HepG2 (cell line): ENCODE data around the gene IQCK. TPM values are rescaled to one million over a fixed set of nuclear protein-coding genes. Genes with fewer than 3 reads are reported as not detected.

Source experiments
- ATAC-seq: fragments of 200-7000 bp; cut with Tn5 transposase; 3 replicates; pipeline ENCODE4 v1.9.1; 2020; ENCODE audit warnings: mild to moderate bottlenecking, moderate library complexity
- BruUV-seq: library from RNA; stranded (reverse); fragments of 400-500 nt; replicated peaks from 2 replicates; lab custom pipeline; 2021; lab: Mats Ljungman, UMichigan
- CTCF ChIA-PET: fragments of 300-600 bp; formaldehyde crosslinking; extraction: SDS; loops from one replicate; lab custom pipeline; 2021; ENCODE audit warnings: low total read pairs, inconsistent platforms, low intra/inter-chr PET ratio; lab: Yijun Ruan, JAX
- POLR2A ChIA-PET: fragments of 350-600 bp; sonication (Branson Sonifier 250); formaldehyde crosslinking; loops from one replicate; lab custom pipeline; 2020; ENCODE audit warnings: antibody characterized with exemption, inconsistent platforms; lab: Yijun Ruan, JAX
- DNase-seq: peaks from one replicate; pipeline ENCODE4 v3.0.0-alpha.2; 2015; ENCODE audit warnings: low spot score
- FAIRE-seq: peaks from 3 replicates; lab custom pipeline; 2011; peaks lifted over from hg19 to GRCh38; lab: Jason Lieb, UNC
- H2AFZ ChIP-seq: one replicate; pipeline ENCODE4 v1.6.1; 2011; ENCODE audit warnings: low read length, inconsistent platforms
- H3K27ac ChIP-seq: fragments of 300-600 bp; 3 replicates; pipeline ENCODE4 v1.8.0; 2011; ENCODE audit warnings: mixed run types, mild to moderate bottlenecking, mixed read lengths, low read length, inconsistent platforms; ENCODE audit not compliant: insufficient read depth; ENCODE audit errors: extremely low read length
- H3K27me3 ChIP-seq, 2 experiments: fragments of 200-600 bp in 1 of 2; 2 replicates in 1 of 2; 3 replicates in 1 of 2; pipeline versions ENCODE4 v1.6.0 to v1.8.0; 2011; ENCODE audit warnings: low read length in 2 of 2, mild to moderate bottlenecking in 2 of 2, moderate library complexity in 2 of 2, inconsistent platforms in 1 of 2; ENCODE audit not compliant: insufficient read depth in 2 of 2, control insufficient read depth in 1 of 2
- H3K36me3 ChIP-seq, 2 experiments: fragments of 200-600 bp in 1 of 2; replicated peaks in 1 of 2; 2 replicates in 1 of 2; 3 replicates in 1 of 2; pipeline versions ENCODE4 v1.5.1 to v1.8.0; 2011; ENCODE audit warnings: low read length in 2 of 2, inconsistent platforms in 1 of 2; ENCODE audit not compliant: insufficient read depth in 2 of 2, control insufficient read depth in 1 of 2
- H3K4me1 ChIP-seq: 2 replicates; pipeline ENCODE4 v1.5.1; 2012; ENCODE audit warnings: low read length, inconsistent platforms; ENCODE audit not compliant: insufficient read depth
- H3K4me2 ChIP-seq: 2 replicates; pipeline ENCODE4 v1.6.0; 2011; ENCODE audit warnings: low read depth, low read length, inconsistent platforms
- H3K4me3 ChIP-seq, 3 experiments: fragments of 200-600 bp in 1 of 3; sonication (generic), shearing (Covaris generic) in 1 of 3; replicated peaks in 1 of 3; 2 replicates each; pipeline ENCODE4 v1.5.1; 2011 to 2016; ENCODE audit warnings: low read length in 3 of 3, inconsistent platforms in 2 of 3, low read depth in 2 of 3, mild to moderate bottlenecking in 2 of 3, control low read depth in 1 of 3, mixed read lengths in 1 of 3; ENCODE audit not compliant: insufficient read depth in 1 of 3
- H3K79me2 ChIP-seq: one replicate; pipeline ENCODE4 v1.6.1; 2011; ENCODE audit warnings: low read length, inconsistent platforms; ENCODE audit not compliant: insufficient read depth
- H3K9ac ChIP-seq: 2 replicates; pipeline ENCODE4 v1.6.0; 2011; ENCODE audit warnings: mild to moderate bottlenecking, low read depth, low read length, inconsistent platforms; ENCODE audit not compliant: insufficient read depth
- H3K9me3 ChIP-seq: 2 replicates; pipeline ENCODE4 v1.5.1; 2012; ENCODE audit warnings: mild to moderate bottlenecking, low read length
- H4K20me1 ChIP-seq: 2 replicates; pipeline ENCODE4 v1.6.0; 2011; ENCODE audit warnings: inconsistent platforms, mild to moderate bottlenecking, low read length, moderate library complexity; ENCODE audit not compliant: insufficient read depth
- AGO1 ChIP-seq: fragments of 200-400 bp; formaldehyde crosslinking; IDR thresholded peaks from 2 replicates; pipeline ENCODE4 v1.6.1; 2017; ENCODE audit warnings: mild to moderate bottlenecking, low read depth, low read length, moderate library complexity; ENCODE audit not compliant: poor library complexity, severe bottlenecking
- JUNB ChIP-seq: sonication (generic); formaldehyde crosslinking; IDR thresholded peaks from 2 replicates; pipeline ENCODE4 v1.8.0; 2022; ENCODE audit warnings: missing genetic modification reagents, mild to moderate bottlenecking, borderline replicate concordance
- KDM5A ChIP-seq: fragments of 200-600 bp; sonication (generic); IDR thresholded peaks from 2 replicates; pipeline ENCODE4 v1.7.0; 2018; ENCODE audit warnings: antibody characterized with exemption, mild to moderate bottlenecking, low read length, borderline replicate concordance
- KMT2B ChIP-seq: IDR thresholded peaks from 2 replicates; pipeline ENCODE4 v1.6.1; 2016; ENCODE audit warnings: missing genetic modification reagents, missing compliant biosample characterization
- POLR2AphosphoS5 ChIP-seq: IDR thresholded peaks from 2 replicates; pipeline ENCODE4 v1.6.1; 2012; ENCODE audit warnings: low read depth, low read length
- POLR2G ChIP-seq: fragments of 200-400 bp; formaldehyde crosslinking; IDR thresholded peaks from 2 replicates; pipeline ENCODE4 v1.6.1; 2018; ENCODE audit warnings: mild to moderate bottlenecking, low read depth, low read length, moderate library complexity
- SIN3A ChIP-seq: IDR thresholded peaks from 2 replicates; pipeline ENCODE4 v1.6.1; 2011; ENCODE audit warnings: low read depth, mild to moderate bottlenecking, control low read depth, low read length, borderline replicate concordance
- ZNF674 ChIP-seq: sonication (generic); formaldehyde crosslinking; IDR thresholded peaks from 2 replicates; pipeline ENCODE4 v1.5.0; 2020; ENCODE audit warnings: low read depth, mild to moderate bottlenecking, missing genetic modification reagents
- ZNF747 ChIP-seq: sonication (generic); formaldehyde crosslinking; IDR thresholded peaks from 2 replicates; pipeline ENCODE4 v1.8.1; 2023; ENCODE audit warnings: missing genetic modification reagents, mild to moderate bottlenecking, borderline replicate concordance
- WGBS: methylation state at CpG from one replicate; pipeline ENCODE4 v1.1.6; 2017; ENCODE audit warnings: low lambda C conversion rate; 5-methylcytosine and 5-hydroxymethylcytosine counted together
- in situ Hi-C: cut with HindIII; loops from 2 replicates; pipeline ENCODE4 v1.10.0; 2017; ENCODE audit warnings: low pct_unique_long_range_greater_than_20kb; ENCODE audit not compliant: extremely low pct_ligation_motif_present
- intact Hi-C: fragments of 100-400 bp; cut with micrococcal nuclease; formaldehyde crosslinking; loops from one replicate; pipeline ENCODE4 v1.10.0; 2022; ENCODE audit not compliant: unreplicated experiment
- polyA plus RNA-seq, 8 experiments: library from polyadenylated mRNA; depleted of rRNA in 3 of 8; stranded (reverse) in 7 of 8; unstranded in 1 of 8; fragments of >200 nt; fragmentation: Illumina TruSeq in 4 of 8; extraction: Trizol in 4 of 8; gene quantifications; 2 replicates each; pipeline versions ENCODE4 v1.2.1 to v1.2.3, GENCODE V29; 2011 to 2016; ENCODE audit warnings: low read depth in 4 of 8, missing spikeins in 1 of 8, mixed read lengths in 1 of 8; ENCODE audit not compliant: insufficient read depth in 1 of 8
- total RNA-seq, 5 experiments: library from RNA; depleted of rRNA; stranded (reverse); fragments of >200 nt; fragmentation: Illumina TruSeq; extraction: Trizol; gene quantifications; 2 replicates each; pipeline ENCODE4 v1.2.3, GENCODE V29; 2016; ENCODE audit warnings: low read depth in 1 of 5
- TF ChIP-seq, protein P1 (sequence below): sonication (generic); formaldehyde crosslinking; IDR thresholded peaks from 2 replicates; pipeline ENCODE4 v1.8.0; 2022; ENCODE audit warnings: mild to moderate bottlenecking, missing genetic modification reagents, moderate library complexity
- TF ChIP-seq, protein P2 (sequence below): IDR thresholded peaks from 2 replicates; pipeline ENCODE4 v1.6.1; 2016; ENCODE audit warnings: mild to moderate bottlenecking, missing biosample characterization, missing genetic modification reagents
- TF ChIP-seq, protein P3 (sequence below): sonication (generic); formaldehyde crosslinking; IDR thresholded peaks from 2 replicates; pipeline ENCODE4 v1.4.0; 2020; ENCODE audit warnings: missing genetic modification reagents, borderline replicate concordance
- TF ChIP-seq, protein P4 (sequence below): sonication (generic); formaldehyde crosslinking; IDR thresholded peaks from 2 replicates; pipeline ENCODE4 v1.5.0; 2020; ENCODE audit warnings: missing genetic modification reagents, mild to moderate bottlenecking, borderline replicate concordance
- TF ChIP-seq, protein P5 (sequence below): IDR thresholded peaks from 2 replicates; pipeline ENCODE4 v1.6.1; 2018; ENCODE audit warnings: missing genetic modification reagents

The IQCK gene
- total and polyA plus RNA-seq, 2 of the 13 experiments (the other 11 are each of a cell fraction or from before 2014, with no cell fraction given), result 5.1 to 7.3 TPM

DNA sequence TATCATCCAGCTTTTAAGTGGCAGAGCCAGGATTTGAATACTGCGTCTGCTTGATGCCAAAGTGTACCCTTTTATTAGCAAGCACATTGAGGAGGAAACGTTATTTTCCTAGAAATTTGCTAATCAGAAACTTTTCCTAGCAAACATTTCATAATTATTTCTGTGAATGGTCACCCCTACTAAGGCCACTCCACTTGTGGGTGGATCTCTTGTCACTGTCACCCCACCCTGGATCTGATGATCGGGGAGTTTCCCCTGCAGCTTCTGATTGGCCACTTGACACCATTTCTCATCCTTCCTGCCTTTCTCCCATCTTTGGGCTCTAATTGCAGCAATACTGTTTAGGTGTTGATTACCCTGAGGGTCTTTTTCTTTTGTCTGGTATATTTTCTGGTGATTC, 130.7 kb downstream of the IQCK start:
- Histone ChIP-seq H3K27me3 (no peaks in the 10 kb centered on the region), H4K20me1 (no peaks in the 10 kb centered on the region), H3K4me2 (no peak overlapping the region)
- DNase-seq, result no peak
- CTCF ChIA-PET, result no interaction called here
- intact Hi-C loops, result no loop called here
- no peak for TF ChIP-seq KMT2B (CRISPR knock-in tag)
- TF ChIP-seq, protein P1, sequence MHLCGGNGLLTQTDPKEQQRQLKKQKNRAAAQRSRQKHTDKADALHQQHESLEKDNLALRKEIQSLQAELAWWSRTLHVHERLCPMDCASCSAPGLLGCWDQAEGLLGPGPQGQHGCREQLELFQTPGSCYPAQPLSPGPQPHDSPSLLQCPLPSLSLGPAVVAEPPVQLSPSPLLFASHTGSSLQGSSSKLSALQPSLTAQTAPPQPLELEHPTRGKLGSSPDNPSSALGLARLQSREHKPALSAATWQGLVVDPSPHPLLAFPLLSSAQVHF (CRISPR knock-in tag), result no peak
- TF ChIP-seq, all 625 proteins: peak for 0
- 56% methylated on average over 3 of the region's 3 CpGs for WGBS
- in situ Hi-C loops, result no loop called here
- Histone ChIP-seq H2AFZ (no peak overlapping the region), H3K4me1 (no peaks in the 10 kb centered on the region), H3K4me3 (no peak overlapping the region), H3K9ac (no peak overlapping the region), H3K36me3 (no peaks in the 10 kb centered on the region), H3K9me3 (no peaks in the 10 kb centered on the region), H3K79me2 (no peaks in the 10 kb centered on the region), H3K27ac (no peak overlapping the region)
- BruUV-seq, result no TSS peak
- ATAC-seq (no peak), FAIRE-seq (no peak)
- POLR2A ChIA-PET, result no interaction called here

DNA sequence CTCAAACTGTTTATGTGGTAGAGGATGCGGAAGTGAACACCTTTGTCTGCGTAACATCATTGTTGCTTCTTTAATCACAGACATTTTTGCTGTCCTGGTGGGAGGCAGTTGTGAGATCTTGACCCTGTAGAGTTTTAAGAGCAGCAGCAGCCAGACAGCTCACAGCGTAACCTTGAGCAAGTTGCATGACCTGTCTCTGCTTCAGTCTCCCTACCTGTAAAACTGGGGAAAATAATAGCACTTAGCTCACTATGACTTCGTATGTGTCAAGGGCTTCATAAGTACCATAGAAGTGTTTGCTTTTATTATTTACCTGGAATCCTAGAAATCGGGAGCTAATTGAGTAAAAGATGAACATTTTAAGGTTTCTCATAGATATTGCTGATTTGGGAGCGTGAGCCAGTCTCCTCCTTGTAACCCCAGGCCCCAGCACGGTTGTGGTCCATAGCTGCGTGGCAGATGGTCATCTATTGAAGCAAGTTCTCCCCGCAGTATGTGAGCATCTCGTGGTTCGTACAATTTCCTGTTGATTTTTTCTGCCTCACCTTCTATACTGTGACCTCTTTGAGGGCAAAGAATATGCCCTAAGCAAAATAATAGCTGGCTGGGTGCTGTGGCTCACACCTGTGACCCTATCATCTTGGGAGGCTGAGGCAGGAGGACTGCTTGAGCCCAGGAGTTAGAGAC, 132.2 kb downstream of the IQCK start:
- WGBS, result 72% methylated on average over 11 of the region's 11 CpGs
- H3K27me3 ChIP-seq, result no peaks in the 10 kb centered on the region
- POLR2A ChIA-PET, result no interaction called here
- FAIRE-seq (no peak), ATAC-seq (no peak), DNase-seq (no peak)
- H3K9me3 ChIP-seq, result no peaks in the 10 kb centered on the region
- H2AFZ ChIP-seq, result no peak overlapping the region
- H3K9ac ChIP-seq, result no peak overlapping the region
- intact Hi-C loops (no loop called here), in situ Hi-C loops (no loop called here)
- H4K20me1 ChIP-seq, result no peaks in the 10 kb centered on the region
- H3K4me1 ChIP-seq, result no peaks in the 10 kb centered on the region
- CTCF ChIA-PET, result no interaction called here
- H3K4me3 ChIP-seq, result no peak overlapping the region
- H3K4me2 ChIP-seq, result no peak overlapping the region
- no TSS peak for BruUV-seq
- H3K36me3 ChIP-seq, result no peaks in the 10 kb centered on the region
- H3K27ac ChIP-seq, result no peak overlapping the region
- H3K79me2 ChIP-seq, result no peaks in the 10 kb centered on the region
- TF ChIP-seq SIN3A, result no peak
- no peak for TF ChIP-seq ZNF747 (CRISPR knock-in tag)
- TF ChIP-seq, protein P2, sequence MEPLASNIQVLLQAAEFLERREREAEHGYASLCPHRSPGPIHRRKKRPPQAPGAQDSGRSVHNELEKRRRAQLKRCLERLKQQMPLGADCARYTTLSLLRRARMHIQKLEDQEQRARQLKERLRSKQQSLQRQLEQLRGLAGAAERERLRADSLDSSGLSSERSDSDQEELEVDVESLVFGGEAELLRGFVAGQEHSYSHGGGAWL (CRISPR knock-in tag), result no peak
- TF ChIP-seq, protein P3, sequence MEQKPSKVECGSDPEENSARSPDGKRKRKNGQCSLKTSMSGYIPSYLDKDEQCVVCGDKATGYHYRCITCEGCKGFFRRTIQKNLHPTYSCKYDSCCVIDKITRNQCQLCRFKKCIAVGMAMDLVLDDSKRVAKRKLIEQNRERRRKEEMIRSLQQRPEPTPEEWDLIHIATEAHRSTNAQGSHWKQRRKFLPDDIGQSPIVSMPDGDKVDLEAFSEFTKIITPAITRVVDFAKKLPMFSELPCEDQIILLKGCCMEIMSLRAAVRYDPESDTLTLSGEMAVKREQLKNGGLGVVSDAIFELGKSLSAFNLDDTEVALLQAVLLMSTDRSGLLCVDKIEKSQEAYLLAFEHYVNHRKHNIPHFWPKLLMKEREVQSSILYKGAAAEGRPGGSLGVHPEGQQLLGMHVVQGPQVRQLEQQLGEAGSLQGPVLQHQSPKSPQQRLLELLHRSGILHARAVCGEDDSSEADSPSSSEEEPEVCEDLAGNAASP (CRISPR knock-in tag), result no peak
- TF ChIP-seq AGO1, result no peak
- TF ChIP-seq, protein P4, sequence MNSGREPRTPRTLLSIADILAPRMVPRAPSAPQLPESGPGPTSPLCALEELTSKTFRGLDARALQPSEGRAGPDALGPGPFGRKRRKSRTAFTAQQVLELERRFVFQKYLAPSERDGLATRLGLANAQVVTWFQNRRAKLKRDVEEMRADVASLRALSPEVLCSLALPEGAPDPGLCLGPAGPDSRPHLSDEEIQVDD (CRISPR knock-in tag), result no peak
- no peak for TF ChIP-seq JUNB (CRISPR knock-in tag)
- TF ChIP-seq POLR2G, result no peak
- TF ChIP-seq, protein P5, sequence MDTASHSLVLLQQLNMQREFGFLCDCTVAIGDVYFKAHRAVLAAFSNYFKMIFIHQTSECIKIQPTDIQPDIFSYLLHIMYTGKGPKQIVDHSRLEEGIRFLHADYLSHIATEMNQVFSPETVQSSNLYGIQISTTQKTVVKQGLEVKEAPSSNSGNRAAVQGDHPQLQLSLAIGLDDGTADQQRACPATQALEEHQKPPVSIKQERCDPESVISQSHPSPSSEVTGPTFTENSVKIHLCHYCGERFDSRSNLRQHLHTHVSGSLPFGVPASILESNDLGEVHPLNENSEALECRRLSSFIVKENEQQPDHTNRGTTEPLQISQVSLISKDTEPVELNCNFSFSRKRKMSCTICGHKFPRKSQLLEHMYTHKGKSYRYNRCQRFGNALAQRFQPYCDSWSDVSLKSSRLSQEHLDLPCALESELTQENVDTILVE (CRISPR knock-in tag), result no peak
- TF ChIP-seq KDM5A, result no peak
- TF ChIP-seq POLR2AphosphoS5, result no peak
- no peak for TF ChIP-seq ZNF674 (CRISPR knock-in tag)
